Subcutaneous adipose tissue (tissue), 4 donors: Measurements from ENCODE around the gene MAD2L2. TPM values are rescaled to one million over a fixed set of nuclear protein-coding genes. Genes with fewer than 3 reads are reported as not detected.

Source experiments
- total RNA-seq, 4 donors: library from RNA; depleted of rRNA; stranded (reverse); fragments of >200 nt; gene quantifications; one replicate each; pipeline ENCODE4 v1.1.0, GENCODE V29; 2016
- TF ChIP-seq, protein P1 (sequence below): fragments of 450-650 bp; IDR thresholded peaks from one replicate; pipeline ENCODE4 v1.5.1; 2016; ENCODE audit warnings: low read depth, mild to moderate bottlenecking, control low read depth, antibody characterized with exemption, moderate library complexity

Gene MAD2L2
- total RNA-seq, 4 donors from 2014 or later = 20.5 to 44.5 (median 25.8) TPM

DNA sequence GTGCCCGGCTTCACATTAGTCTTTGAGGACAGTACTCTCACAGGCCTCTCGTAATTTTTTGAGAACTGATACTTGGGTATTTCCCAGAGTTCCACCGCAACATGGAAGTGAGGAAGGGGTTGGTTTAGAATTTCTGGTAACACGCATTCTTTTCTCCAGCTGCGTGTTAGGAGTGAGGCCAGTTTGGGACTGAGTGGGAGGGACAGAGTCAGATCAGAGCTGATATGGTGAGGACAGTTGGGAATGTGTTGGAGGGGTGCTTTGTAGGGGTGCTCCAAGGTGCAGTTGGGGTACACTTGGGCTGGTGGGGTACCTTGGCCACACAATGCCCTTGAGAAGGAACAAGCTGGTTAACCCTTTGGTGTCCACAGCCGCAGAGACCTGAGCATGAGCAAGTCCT lies 10.2 kb downstream of the MAD2L2 start:
- TF ChIP-seq, protein P1, sequence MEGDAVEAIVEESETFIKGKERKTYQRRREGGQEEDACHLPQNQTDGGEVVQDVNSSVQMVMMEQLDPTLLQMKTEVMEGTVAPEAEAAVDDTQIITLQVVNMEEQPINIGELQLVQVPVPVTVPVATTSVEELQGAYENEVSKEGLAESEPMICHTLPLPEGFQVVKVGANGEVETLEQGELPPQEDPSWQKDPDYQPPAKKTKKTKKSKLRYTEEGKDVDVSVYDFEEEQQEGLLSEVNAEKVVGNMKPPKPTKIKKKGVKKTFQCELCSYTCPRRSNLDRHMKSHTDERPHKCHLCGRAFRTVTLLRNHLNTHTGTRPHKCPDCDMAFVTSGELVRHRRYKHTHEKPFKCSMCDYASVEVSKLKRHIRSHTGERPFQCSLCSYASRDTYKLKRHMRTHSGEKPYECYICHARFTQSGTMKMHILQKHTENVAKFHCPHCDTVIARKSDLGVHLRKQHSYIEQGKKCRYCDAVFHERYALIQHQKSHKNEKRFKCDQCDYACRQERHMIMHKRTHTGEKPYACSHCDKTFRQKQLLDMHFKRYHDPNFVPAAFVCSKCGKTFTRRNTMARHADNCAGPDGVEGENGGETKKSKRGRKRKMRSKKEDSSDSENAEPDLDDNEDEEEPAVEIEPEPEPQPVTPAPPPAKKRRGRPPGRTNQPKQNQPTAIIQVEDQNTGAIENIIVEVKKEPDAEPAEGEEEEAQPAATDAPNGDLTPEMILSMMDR = no peak

DNA sequence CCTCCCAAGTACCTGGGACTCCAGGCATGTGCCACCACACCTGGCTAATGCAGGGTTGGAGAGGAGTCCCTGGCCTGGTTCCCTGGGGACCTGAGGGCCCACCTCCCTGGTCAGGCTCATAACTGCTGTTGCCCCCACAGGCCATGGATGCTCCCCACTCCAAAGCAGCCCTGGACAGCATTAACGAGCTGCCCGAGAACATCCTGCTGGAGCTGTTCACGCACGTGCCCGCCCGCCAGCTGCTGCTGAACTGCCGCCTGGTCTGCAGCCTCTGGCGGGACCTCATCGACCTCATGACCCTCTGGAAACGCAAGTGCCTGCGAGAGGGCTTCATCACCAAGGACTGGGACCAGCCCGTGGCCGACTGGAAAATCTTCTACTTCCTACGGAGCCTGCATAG lies 12.4 kb downstream of the MAD2L2 start:
- TF ChIP-seq, protein P1 = no peak

DNA sequence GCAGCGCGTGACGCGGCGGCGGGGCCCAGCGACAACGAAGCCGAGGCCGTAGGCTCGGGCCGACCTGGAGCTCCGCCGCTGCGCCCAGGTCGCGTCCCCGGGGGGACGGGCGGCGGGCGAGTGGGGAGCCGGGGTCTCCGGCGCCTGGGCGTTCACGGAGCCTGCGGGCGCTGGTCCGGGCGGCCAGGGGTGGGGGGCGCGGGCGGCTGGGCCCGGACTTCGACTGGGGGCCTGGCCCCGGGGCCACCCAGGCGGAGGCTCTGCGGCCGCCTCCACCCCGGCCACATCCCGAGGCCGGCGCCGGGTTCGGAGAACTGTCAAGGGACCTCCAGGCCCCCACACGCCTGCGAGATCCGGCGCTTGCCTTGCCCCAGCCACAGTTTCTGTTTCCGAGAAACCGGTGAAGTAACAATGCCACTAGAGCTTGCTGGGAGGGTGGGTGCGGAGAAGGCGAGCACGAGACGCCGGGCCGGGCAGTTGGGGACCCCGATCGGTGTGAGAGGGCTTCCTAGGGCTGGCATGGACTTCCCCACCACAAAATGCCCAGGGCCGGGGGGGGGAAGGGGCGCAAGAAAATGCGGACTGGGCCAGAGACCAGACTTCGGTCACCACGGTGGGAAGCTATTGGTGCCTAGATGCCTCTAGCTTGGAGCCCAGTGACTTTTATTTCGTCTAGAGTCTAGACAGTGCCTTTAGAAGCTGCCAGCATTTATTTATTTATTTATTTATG lies 16.4 kb downstream of the MAD2L2 start:
- TF ChIP-seq, protein P1 = no peak

DNA sequence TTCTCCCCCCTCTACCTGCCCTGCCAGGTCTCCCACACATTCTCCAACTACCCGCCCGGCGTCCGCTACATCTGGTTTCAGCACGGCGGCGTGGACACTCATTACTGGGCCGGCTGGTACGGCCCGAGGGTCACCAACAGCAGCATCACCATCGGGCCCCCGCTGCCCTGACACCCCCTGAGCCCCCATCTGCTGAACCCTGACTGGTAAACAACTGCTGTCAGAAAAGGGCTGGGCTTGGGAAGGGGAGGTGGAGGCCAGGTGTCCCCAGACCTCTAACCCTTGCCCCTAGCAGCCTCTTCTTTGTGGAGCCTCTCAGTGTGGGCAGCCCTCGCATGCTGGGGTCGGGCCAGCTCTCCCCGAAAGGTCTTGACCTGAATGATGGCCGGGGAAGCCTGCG lies 19.8 kb downstream of the MAD2L2 start:
- TF ChIP-seq, protein P1 = no peak

DNA sequence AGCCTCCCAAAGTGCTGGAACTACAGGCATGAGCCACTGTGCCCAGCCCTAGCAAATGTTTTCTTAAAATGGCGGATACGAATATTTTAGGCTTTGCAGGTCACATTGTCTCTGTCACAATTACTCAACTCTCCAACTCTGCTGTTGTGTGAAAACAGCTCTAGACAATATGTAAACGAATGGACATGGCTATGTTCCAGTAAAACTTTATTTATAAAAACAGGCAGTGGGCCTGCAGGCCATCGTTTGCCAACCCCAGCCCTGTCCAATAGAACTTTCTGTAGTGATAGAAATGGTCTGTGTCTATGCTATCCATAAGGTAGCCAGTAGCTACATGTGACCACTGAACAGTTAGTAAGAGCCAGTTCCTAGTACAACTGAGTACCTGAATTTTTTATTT lies 21.2 kb downstream of the MAD2L2 start:
- TF ChIP-seq, protein P1 = no peak

DNA sequence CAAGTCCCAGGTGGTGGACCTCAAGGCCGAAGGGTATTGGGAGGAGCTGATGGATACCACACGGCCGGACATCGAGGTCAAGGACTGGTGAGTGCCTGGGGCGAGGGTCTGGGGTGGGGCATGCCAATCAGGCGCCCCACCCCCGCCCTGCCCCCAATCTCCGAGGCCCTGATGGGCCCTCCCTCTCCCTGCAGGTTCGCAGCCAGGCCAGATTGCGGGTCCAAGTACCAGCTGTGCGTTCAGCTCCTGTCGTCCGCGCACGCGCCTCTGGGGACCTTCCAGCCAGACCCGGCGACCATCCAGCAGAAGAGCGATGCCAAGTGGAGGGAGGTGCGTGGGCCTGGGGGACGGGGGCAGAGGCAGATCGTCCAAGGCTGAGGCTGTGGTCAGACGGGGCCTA lies 22.4 kb downstream of the MAD2L2 start:
- TF ChIP-seq, protein P1 = no peak

DNA sequence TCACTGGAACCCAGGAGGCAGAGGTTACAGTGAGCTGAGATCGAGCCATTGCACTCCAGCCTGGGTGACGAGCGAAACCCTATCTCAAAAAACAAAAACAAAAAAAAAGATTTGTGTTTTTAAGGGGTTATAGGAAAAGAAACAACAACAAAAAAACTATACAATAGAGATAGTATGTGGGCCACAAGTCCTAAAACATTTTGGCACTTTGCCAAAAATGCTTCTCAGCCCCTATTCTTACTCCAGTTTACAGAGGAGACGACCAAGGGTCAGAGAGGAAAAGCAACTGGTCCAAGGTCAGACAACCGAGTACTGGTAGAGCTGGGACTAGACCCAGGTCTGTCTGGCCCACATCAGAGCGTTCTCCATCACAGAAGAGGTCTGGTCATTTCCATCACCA lies 23.3 kb downstream of the MAD2L2 start:
- TF ChIP-seq, protein P1 = no peak
